HUDEP-2 (cell line): ENCODE results near the gene CCDC24.

Experiments used
- DNase-seq, 76 experiments: peaks; one replicate each; lab custom pipeline; 2025; ENCODE audit not compliant: unreplicated experiment in 76 of 76; lab: John Stamatoyannopoulos, UW

The CCDC24 gene

GRCh38 chr1:43995984-43996732 is 4.8 kb downstream of the CCDC24 start:
- no peak for DNase-seq

GRCh38 chr1:43996733-43997115 is 5.3 kb downstream of the CCDC24 start:
- DNase-seq = no peak

GRCh38 chr1:43997295-43997999 is 6.0 kb downstream of the CCDC24 start:
- no peak for DNase-seq

GRCh38 chr1:43998000-43998378 is 6.6 kb downstream of the CCDC24 start:
- DNase-seq = no peak

GRCh38 chr1:43999455-43999854 is 8.1 kb downstream of the CCDC24 start:
- no peak for DNase-seq

GRCh38 chr1:44000122-44000665 is 8.8 kb downstream of the CCDC24 start:
- no peak for DNase-seq

- DNase-seq = no peak
Measured at GRCh38 chr1:44002165-44002564, 10.8 kb downstream of the CCDC24 start.

- no peak for DNase-seq
Measured at GRCh38 chr1:44002606-44003157, 11.3 kb downstream of the CCDC24 start.

- no peak for DNase-seq
Measured at GRCh38 chr1:44008259-44008658, 16.9 kb downstream of the CCDC24 start.

- no peak for DNase-seq
Measured at GRCh38 chr1:44010935-44011471, 19.6 kb downstream of the CCDC24 start.

GRCh38 chr1:44012404-44012803 is 21.0 kb downstream of the CCDC24 start:
- DNase-seq = no peak

GRCh38 chr1:44012941-44013609 is 21.7 kb downstream of the CCDC24 start:
- no peak for DNase-seq

GRCh38 chr1:44013949-44014348 is 22.6 kb downstream of the CCDC24 start:
- no peak for DNase-seq

- DNase-seq = peak in 23 of 76 experiments; percentile 6 to 48 (median 18)
Measured at GRCh38 chr1:44014365-44015104, 23.1 kb downstream of the CCDC24 start.

GRCh38 chr1:44015206-44015605 is 23.8 kb downstream of the CCDC24 start:
- DNase-seq = no peak

GRCh38 chr1:44016041-44016889 is 24.9 kb downstream of the CCDC24 start:
- DNase-seq = no peak

- DNase-seq = no peak
Measured at GRCh38 chr1:44016890-44017400, 25.5 kb downstream of the CCDC24 start.

GRCh38 chr1:44019466-44019948 is 28.1 kb downstream of the CCDC24 start:
- DNase-seq = no peak

- DNase-seq = no peak
Measured at GRCh38 chr1:44020464-44020863, 29.1 kb downstream of the CCDC24 start.
